Measurements from ENCODE around the gene TGFBR3L.
"Not testable (repeated sequence)": the region's sequence is repeated elsewhere in the genome, so short reads cannot be mapped to it uniquely, and the experiment has no call there.

The TGFBR3L gene

DNA sequence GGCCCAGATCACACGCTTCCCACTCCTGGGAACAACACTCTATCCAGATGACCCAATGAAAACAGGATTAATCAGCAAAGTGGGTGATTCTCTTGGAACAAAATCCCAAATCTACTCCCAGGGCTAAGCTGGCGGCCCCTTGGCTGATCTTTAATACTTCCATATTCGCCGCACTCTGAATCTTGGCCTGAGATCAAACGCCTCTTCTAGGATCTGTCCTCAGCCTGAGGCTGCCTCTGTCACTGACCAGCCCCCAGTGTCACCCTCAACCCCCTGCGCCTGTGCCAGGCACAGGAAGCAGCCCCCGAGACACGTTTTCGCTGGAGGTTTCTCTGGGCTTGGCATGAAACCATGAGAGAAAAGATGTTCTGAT, 13.7 kb downstream of the TGFBR3L start:
- H3K27me3 Mint-ChIP-seq (ENCODE audit: low read depth, poor library complexity) = no peaks in the 10 kb centered on the region
- DNase-seq = no peak
- no peaks in the 10 kb centered on the region for H3K9me3 Mint-ChIP-seq
- no peaks in the 10 kb centered on the region for H3K36me3 Mint-ChIP-seq (ENCODE audit: low read depth)
- TF ChIP-seq, protein P1, sequence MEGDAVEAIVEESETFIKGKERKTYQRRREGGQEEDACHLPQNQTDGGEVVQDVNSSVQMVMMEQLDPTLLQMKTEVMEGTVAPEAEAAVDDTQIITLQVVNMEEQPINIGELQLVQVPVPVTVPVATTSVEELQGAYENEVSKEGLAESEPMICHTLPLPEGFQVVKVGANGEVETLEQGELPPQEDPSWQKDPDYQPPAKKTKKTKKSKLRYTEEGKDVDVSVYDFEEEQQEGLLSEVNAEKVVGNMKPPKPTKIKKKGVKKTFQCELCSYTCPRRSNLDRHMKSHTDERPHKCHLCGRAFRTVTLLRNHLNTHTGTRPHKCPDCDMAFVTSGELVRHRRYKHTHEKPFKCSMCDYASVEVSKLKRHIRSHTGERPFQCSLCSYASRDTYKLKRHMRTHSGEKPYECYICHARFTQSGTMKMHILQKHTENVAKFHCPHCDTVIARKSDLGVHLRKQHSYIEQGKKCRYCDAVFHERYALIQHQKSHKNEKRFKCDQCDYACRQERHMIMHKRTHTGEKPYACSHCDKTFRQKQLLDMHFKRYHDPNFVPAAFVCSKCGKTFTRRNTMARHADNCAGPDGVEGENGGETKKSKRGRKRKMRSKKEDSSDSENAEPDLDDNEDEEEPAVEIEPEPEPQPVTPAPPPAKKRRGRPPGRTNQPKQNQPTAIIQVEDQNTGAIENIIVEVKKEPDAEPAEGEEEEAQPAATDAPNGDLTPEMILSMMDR (IDR thresholded peaks at IDR 0.05) = no peak
- peak overlapping the region; percentile 12 for H3K4me3 Mint-ChIP-seq
- H3K4me1 Mint-ChIP-seq = peaks cover 21% of the 10 kb centered on the region
- H3K27ac Mint-ChIP-seq = no peak overlapping the region

DNA sequence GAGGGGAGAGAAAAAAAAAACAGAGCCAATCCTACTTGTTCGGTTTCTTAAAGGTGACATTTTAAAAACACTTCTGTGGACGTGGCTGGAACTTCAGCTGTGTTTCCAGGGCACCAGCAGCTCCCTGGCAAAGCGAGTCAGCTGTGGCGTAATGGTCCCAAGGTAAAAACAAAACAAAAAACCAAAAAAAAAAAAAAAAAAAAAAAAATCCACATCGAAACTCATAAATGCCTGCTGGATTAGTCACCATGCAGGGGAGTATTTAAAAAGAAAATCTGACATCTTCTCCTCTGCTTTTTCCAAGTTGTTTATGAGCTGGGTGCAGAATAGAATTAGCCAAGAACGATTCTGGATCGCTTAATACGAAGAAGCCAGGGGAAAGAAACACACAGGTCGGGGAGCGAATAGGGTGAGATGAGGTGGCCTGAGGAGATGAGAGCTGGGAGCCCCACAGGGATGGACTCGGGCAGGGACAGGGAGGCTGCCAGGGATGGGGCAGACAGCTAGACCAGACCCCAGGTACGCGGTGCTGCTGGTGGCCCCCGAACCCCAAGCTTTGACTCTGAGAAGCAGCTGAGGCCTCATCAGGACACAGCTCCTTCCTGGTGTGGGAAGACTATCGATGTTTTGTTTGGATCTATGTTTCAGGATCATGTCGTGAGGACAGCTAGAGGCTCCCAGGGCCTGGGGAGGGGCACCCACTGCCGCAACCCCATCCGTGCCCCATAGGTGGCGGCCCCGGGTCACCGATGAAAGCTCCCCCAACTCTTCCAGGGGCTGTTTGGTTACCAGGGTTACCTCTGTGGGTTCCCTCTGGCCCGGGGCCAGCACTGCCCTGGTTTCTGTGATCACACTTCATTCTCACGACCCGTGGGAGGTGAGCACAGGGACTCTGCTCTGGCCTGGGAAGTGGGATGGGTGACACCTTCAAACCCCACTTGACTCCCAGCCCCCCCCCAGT, 14.4 kb downstream of the TGFBR3L start:
- H3K4me1 Mint-ChIP-seq = peaks cover 20% of the 10 kb centered on the region
- peak overlapping the region; percentile 48 for H3K27ac Mint-ChIP-seq
- no peaks in the 10 kb centered on the region for H3K36me3 Mint-ChIP-seq (ENCODE audit: low read depth)
- no peak overlapping the region for H3K4me3 Mint-ChIP-seq
- H3K27me3 Mint-ChIP-seq (ENCODE audit: low read depth, poor library complexity) = no peaks in the 10 kb centered on the region
- TF ChIP-seq, protein P1 (IDR thresholded peaks at IDR 0.05) = peak; percentile 51
- no peaks in the 10 kb centered on the region for H3K9me3 Mint-ChIP-seq
- peak; percentile 72 for DNase-seq

DNA sequence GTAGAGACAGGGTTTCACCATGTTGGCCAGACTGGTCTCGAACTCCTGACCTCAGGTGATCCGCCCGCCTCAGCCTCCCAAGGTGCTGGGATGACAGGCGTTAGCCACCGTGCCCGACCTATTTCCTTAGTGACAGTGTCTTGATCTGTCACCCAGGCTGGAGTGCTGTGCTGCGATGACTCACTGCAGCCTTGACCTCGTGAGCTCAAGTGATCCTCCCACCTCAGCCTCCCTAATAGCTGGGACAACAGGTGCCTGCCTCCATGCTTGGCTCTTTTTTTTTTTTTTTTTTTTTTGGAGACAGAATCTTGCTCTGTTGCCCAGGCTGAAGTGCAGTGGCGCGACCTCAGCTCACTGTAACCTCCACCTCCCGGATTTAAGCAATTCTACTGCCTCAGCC, 15.4 kb downstream of the TGFBR3L start:
- DNase-seq; H3K36me3 Mint-ChIP-seq (ENCODE audit: low read depth); H3K4me3 Mint-ChIP-seq; H3K27ac Mint-ChIP-seq; H3K27me3 Mint-ChIP-seq (ENCODE audit: low read depth, poor library complexity); H3K9me3 Mint-ChIP-seq: not testable (repeated sequence)
- H3K4me1 Mint-ChIP-seq = peaks cover 20% of the 10 kb centered on the region

- peaks cover 3% of the 10 kb centered on the region for H3K36me3 Mint-ChIP-seq (ENCODE audit: low read depth)
- TF ChIP-seq, protein P1 (IDR thresholded peaks at IDR 0.05) = no peak
- H3K4me1 Mint-ChIP-seq = peaks cover 20% of the 10 kb centered on the region
- no peaks in the 10 kb centered on the region for H3K9me3 Mint-ChIP-seq
- no peak for DNase-seq
- H3K27ac Mint-ChIP-seq = no peak overlapping the region
- no peaks in the 10 kb centered on the region for H3K27me3 Mint-ChIP-seq (ENCODE audit: low read depth, poor library complexity)
- no peak overlapping the region for H3K4me3 Mint-ChIP-seq
Measured at GRCh38 chr19:7930765-7931164, 16.1 kb downstream of the TGFBR3L start.

- Mint-ChIP-seq H3K4me3 (no peak overlapping the region), H3K36me3 (ENCODE audit: low read depth) (peaks cover 9% of the 10 kb centered on the region)
- no peak for DNase-seq
Measured at GRCh38 chr19:7931221-7932061, 16.8 kb downstream of the TGFBR3L start.

More at GRCh38 chr19:7931221-7932061, 16.8 kb downstream of the TGFBR3L start:
- TF ChIP-seq, protein P1 (IDR thresholded peaks at IDR 0.05) = no peak
- Mint-ChIP-seq H3K9me3 (no peaks in the 10 kb centered on the region), H3K4me1 (peaks cover 18% of the 10 kb centered on the region), H3K27ac (no peak overlapping the region), H3K27me3 (ENCODE audit: low read depth, poor library complexity) (no peaks in the 10 kb centered on the region)

Measured in nephron progenitor cell (in vitro differentiated cells).